Fibroblast of skin of back (primary cell): ENCODE measurements around the gene FAM240B.

Experiments
- DNase-seq: peaks from one replicate; pipeline ENCODE4 v3.0.0-alpha.2; 2013

Gene FAM240B

DNA sequence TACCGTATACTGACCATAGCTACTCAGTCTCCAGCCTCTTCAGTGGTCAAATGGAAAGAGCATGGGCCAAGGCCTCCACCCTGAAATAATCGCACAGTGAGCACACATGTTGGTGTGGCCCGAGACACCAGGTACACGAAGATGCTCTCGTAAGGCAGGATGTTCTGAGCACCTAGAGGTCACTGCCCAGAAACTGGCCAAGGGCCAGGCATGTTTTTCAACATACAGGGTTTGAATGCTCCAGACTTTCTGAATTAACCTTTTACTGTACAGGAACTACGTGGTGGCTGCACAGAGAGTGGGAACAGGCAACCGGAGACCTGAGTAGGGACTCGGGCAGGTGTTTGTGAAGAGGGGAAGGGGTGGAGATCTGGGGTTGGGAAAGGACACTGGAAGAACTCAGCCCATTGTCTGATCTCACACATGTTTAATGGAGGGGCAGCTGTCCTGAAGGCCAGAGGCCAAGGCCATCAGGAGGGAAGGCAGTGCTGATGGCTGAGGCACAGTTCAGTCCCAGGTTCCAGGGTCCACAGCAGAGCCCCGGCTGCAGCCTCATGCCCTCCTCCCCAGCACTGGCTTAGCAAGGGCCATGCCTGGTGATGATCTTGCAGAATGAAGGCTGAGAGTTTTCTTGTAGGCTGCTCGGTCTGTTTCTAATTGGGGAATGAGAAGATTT is 51.0 kb downstream of the FAM240B start:
- DNase-seq, result no peak

DNA sequence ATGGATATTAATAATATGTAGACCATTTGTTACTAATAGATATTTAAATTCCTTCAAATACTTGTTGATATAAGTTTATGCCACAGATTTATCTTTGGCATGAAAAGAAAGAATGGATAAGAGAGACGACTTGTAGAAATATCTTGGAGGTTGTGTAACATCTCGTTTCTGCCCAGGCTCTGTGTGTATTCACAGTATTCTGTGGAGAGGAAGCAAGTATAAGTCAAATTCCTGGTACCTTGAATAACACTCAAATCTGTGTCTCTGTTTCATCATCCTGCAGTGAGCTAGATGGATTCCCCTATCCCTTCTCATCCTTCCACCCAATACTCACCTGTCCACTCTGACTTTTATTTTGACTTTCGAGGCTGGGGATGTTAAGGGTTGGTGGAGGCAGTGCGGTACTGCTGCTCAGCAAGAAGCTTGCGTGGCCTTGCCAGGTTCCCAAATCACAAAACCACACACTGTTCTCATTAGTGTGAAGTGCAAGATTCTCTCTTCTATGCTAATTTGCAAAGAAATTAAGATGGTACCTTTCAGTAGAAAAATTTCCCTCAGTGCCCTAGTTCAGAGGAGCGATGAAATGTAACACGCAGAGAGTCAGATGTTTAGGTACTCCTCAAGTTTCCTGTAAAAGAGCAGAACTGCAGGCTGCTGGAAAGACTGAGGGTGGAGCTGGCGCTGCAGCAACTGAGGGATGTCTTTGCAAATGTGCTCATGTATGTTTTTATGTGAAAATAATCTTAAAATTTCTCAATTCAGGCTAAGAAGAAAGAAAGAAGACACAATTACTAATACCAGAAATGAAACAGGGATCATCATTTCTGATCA is 57.0 kb downstream of the FAM240B start:
- no peak for DNase-seq

DNA sequence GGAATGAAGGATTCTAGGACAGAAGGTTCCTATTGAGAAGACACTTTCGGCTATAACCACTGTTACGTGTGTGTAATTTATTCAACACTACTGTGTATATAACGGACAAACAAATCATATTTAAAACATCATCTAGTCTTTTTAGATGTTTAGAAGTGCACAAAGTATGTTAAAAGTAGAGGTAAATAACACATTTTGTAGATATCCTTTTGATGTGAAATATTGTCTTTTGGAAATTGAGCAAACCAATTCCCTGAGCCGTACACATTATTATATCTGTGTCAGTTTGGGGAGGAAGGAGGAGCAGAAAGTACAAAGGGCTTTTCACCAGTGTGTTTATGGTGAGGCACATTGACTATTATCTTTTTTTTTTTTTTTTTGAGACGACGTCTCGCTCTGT is 60.4 kb downstream of the FAM240B start:
- DNase-seq, result no peak

DNA sequence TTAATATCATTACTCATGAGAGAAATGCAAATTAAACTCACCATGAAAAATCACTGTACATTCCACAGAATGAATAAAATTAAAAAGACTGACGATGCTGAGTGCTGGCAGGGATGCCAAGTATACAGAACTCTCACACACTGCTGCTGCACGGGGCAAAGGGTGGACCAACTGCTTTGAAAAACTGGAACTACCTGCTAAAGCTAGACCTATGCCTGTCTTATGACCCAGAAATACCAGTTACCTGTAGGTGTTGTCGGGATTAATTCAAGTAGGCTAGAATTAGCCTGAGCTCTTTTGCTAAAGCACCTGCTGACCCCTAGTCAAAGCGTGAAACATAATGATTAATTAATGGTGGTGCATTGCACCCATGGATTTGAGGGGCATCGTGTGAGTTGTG is 63.0 kb downstream of the FAM240B start:
- no peak for DNase-seq

DNA sequence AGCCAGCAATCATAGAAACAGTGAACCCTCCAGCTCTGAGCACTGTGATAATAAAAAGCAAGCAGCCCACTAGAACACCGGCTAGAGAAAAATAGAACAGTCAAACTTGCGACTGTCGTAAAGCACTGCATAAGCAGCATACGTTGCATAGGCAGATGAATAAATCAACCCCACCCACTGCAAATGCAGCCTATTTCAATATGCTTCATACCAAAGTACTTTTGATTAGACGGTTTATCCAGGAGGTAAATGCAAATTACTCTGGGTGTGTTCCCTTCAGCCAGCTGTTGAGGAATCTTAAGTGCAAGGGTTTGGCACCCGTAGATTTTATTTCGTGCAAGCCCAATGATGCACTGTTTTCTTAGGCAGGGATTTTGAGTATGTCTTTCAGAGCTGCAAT is 67.4 kb downstream of the FAM240B start:
- no peak for DNase-seq

DNA sequence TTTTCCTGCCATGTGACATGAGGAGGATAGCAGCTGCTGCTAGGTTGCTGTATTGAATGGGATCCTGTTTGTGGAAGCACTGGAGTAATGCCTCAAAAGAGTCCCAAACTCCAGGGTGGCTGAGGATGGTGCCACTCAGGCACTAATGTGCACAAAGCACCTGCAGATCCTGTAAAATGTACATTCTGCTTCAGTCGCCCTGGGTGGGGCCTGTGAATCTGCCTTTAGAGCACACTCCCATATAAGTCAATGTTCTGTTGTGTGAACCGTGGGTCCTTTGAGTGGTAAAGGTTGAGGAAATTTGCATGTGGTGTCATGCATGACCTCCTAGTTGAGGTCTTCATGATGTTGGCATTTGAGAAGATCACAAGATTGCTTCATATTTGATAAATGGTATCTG is 67.9 kb downstream of the FAM240B start:
- no peak for DNase-seq

DNA sequence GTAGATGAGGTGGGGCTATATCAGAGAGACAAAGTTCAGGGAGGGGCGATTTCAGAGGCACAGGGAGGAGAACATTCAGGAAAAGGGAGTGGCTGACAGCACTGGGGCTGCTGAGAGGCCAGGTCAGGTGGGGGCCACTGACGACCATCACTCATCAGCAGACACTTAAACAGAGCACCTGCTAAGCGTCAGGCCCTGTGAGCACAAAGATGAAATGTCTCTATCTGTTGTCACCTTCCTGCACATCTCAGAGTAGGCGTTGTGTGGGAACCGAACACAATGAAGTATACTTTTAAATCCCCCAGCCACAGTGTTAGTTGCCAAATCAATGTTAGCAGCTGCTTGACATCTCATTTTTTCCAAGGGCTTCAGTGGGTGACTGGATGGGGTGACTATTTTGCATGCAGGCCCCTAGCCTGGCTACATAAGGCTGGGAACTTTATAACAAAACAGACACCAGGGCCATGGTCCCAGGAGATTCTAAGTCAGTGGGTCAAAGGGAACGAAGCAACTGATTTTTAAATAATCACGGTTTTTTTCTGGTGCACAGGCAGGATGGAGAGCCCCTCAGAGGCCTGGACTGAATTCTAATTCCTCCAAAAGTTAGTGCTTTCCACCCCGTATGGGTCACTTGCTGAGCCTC is 68.4 kb downstream of the FAM240B start:
- DNase-seq, result no peak

DNA sequence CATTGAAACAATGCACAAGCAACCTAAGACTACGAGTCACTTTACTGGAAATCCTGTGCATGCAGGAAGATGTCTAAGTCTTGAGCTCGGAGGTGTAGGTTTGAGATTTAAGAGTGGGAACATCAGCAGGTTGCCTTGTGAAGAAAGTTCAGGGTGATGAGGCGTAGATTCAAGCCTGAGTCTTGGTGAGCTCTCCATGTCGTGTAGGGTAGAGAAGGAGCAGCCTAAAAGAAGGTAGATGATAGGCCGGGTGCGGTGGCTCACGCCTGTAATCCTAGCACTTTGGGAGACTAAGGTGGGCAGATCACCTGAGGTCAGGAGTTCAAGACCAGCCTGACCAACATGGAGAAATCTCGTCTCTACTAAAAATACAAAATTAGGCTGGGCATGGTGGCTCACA is 69.4 kb downstream of the FAM240B start:
- no peak for DNase-seq

DNA sequence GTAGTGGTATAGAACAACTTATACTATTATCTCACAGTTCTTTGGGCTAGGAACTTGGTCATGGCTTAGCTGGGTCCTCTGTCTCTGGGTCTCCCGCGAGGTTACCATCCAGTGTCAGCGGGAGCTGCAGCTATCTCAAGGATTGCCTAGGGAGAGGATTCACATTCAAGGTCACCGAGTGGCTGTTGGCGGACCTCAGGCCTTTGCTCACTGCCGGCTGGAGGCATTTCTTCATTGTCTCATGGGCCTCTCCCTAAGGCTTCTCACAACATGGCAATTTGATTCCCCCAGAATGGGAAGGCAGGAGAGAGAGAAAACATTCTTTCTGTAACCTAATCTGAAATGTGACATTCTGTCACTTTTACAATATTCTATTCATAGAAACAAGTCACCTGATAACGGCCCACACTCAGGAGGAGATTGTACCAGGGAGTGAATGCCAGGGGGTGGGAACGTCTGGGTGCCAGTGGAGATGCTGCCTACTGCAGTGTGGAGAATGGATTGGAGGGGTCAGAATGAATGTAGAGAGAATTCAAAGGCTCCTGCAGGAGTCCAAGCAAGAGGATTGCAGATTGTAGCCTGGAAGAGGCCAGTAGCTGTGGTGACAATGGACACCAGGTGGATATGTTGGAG is 70.1 kb downstream of the FAM240B start:
- DNase-seq, result no peak

DNA sequence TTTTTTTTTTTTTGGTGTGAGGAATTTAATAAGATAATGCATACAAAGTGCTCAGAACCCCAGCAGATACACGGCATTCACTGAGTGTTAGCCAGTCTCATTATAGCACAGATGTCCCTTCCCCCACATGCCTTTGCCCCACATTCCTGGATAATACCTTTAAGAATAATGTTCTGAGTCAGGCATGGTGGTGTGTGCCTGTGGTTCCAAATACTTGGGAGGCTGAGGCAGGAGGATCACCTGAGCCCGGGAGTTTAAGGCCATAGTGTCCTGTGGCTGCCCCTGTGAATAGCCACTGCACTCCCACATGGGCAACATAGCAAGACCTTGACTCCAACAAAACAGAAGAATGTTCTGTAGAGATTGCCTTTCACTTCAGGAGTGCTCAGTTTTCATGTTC is 75.3 kb downstream of the FAM240B start:
- no peak for DNase-seq
